GM23338 (cell line): ENCODE measurements around the gene OMP. TPM values are rescaled to one million over a fixed set of nuclear protein-coding genes. Genes with fewer than 3 reads are reported as not detected.

Source experiments
- ATAC-seq: fragments of 200-7000 bp; cut with Tn5 transposase; 3 replicates; pipeline ENCODE4 v1.9.1; 2020
- DNase-seq: peaks from one replicate; pipeline ENCODE4 v3.0.0-alpha.2; 2015; ENCODE audit warnings: low spot score
- H2AFZ ChIP-seq: fragments of 200-600 bp; sonication (generic); 2 replicates; pipeline ENCODE4 v1.8.0; 2016; ENCODE audit warnings: antibody characterized with exemption, mild to moderate bottlenecking, moderate library complexity
- H3F3A ChIP-seq: fragments of 200-600 bp; sonication (generic); replicated peaks from 2 replicates; pipeline ENCODE4 v1.8.0; 2017; ENCODE audit warnings: antibody characterized with exemption, mixed run types, low read depth
- H3K27ac ChIP-seq: fragments of 200-600 bp; sonication (generic); 2 replicates; pipeline ENCODE4 v1.6.1; 2016; ENCODE audit warnings: low read depth
- H3K27me3 ChIP-seq: fragments of 200-600 bp; sonication (generic); 2 replicates; pipeline ENCODE4 v1.8.0; 2016; ENCODE audit warnings: mild to moderate bottlenecking, mixed run types, moderate library complexity; ENCODE audit not compliant: insufficient read depth
- H3K36me3 ChIP-seq: fragments of 200-600 bp; sonication (generic); 2 replicates; pipeline ENCODE4 v1.8.0; 2016; ENCODE audit warnings: mild to moderate bottlenecking; ENCODE audit not compliant: insufficient read depth
- H3K4me1 ChIP-seq: fragments of 200-600 bp; sonication (generic); 2 replicates; pipeline ENCODE4 v1.8.0; 2016; ENCODE audit warnings: mild to moderate bottlenecking, moderate library complexity; ENCODE audit not compliant: insufficient read depth
- H3K4me2 ChIP-seq: fragments of 200-600 bp; sonication (generic); 2 replicates; pipeline ENCODE4 v1.7.1; 2017; ENCODE audit warnings: mixed run types
- H3K4me3 ChIP-seq: fragments of 200-600 bp; sonication (generic); 2 replicates; pipeline ENCODE4 v1.6.1; 2016; ENCODE audit warnings: mixed run types
- H3K79me2 ChIP-seq: fragments of 200-600 bp; sonication (generic); replicated peaks from 2 replicates; pipeline ENCODE4 v1.8.0; 2017; ENCODE audit warnings: mild to moderate bottlenecking; ENCODE audit not compliant: insufficient read depth
- H3K9me2 ChIP-seq: fragments of 200-600 bp; sonication (generic); 2 replicates; pipeline ENCODE4 v1.8.0; 2017; ENCODE audit not compliant: insufficient read depth
- H4K20me1 ChIP-seq: fragments of 200-600 bp; sonication (generic); replicated peaks from 2 replicates; pipeline ENCODE4 v1.8.0; 2017; ENCODE audit warnings: mild to moderate bottlenecking; ENCODE audit not compliant: insufficient read depth
- H3K27ac Mint-ChIP-seq: 2 replicates; pipeline ENCODE4 v1.8.0; 2020; ENCODE audit warnings: inconsistent platforms, mild to moderate bottlenecking, moderate library complexity, mixed read lengths
- H3K27me3 Mint-ChIP-seq: 3 replicates; pipeline ENCODE4 v1.8.0; 2022; ENCODE audit warnings: low read depth, mild to moderate bottlenecking, moderate library complexity, mixed read lengths, inconsistent platforms; ENCODE audit not compliant: insufficient read depth, poor library complexity
- H3K36me3 Mint-ChIP-seq: 3 replicates; pipeline ENCODE4 v1.8.0; 2021; ENCODE audit warnings: low read depth, mild to moderate bottlenecking, inconsistent platforms, moderate library complexity, mixed read lengths
- H3K4me1 Mint-ChIP-seq: 3 replicates; pipeline ENCODE4 v1.8.0; 2020; ENCODE audit warnings: mild to moderate bottlenecking, inconsistent platforms, mixed read lengths
- H3K4me3 Mint-ChIP-seq: 3 replicates; pipeline ENCODE4 v1.8.0; 2021; ENCODE audit warnings: moderate library complexity, mild to moderate bottlenecking, inconsistent platforms, mixed read lengths
- H3K9me3 Mint-ChIP-seq: 3 replicates; pipeline ENCODE4 v1.8.0; 2020; ENCODE audit warnings: moderate library complexity, mild to moderate bottlenecking, inconsistent platforms, mixed read lengths
- CREB1 ChIP-seq: fragments of 250-450 bp; sonication (Bioruptor Pico); IDR thresholded peaks from 2 replicates; pipeline ENCODE4 v1.5.0; 2020; ENCODE audit warnings: low read depth, mild to moderate bottlenecking, moderate library complexity
- CTCF ChIP-seq, 2 experiments: fragments of 200-600 bp in 1 of 2; sonication (generic) in 1 of 2; conservative IDR thresholded peaks; 2 replicates each; pipeline versions ENCODE4 v1.5.1 to v1.6.1; 2016 to 2017; ENCODE audit warnings: antibody characterized with exemption in 2 of 2, low read depth in 2 of 2, mild to moderate bottlenecking in 2 of 2, moderate library complexity in 1 of 2
- ETS1 ChIP-seq: IDR thresholded peaks from 2 replicates; pipeline ENCODE4 v1.6.1; 2016; ENCODE audit warnings: antibody characterized with exemption
- EZH2 ChIP-seq: fragments of 200-600 bp; sonication (generic); IDR thresholded peaks from one replicate; pipeline ENCODE4 v1.8.0; 2017; ENCODE audit warnings: antibody characterized with exemption, mild to moderate bottlenecking, low read depth; ENCODE audit not compliant: unreplicated experiment
- EZH2phosphoT487 ChIP-seq: fragments of 200-600 bp; sonication (generic); IDR thresholded peaks from one replicate; pipeline ENCODE4 v1.8.1; 2018; ENCODE audit warnings: antibody characterized with exemption; ENCODE audit not compliant: unreplicated experiment
- JUNB ChIP-seq: IDR thresholded peaks from one replicate; pipeline ENCODE4 v1.6.1; 2016; ENCODE audit warnings: antibody characterized with exemption; ENCODE audit not compliant: unreplicated experiment
- NANOG ChIP-seq: IDR thresholded peaks from 2 replicates; pipeline ENCODE4 v1.6.1; 2016; ENCODE audit warnings: antibody characterized with exemption, borderline replicate concordance
- POLR2AphosphoS5 ChIP-seq: IDR thresholded peaks from 2 replicates; pipeline ENCODE4 v1.6.1; 2016; ENCODE audit warnings: antibody characterized with exemption, low read depth
- REST ChIP-seq: IDR thresholded peaks from one replicate; pipeline ENCODE4 v1.6.1; 2018; ENCODE audit warnings: antibody characterized with exemption; ENCODE audit not compliant: unreplicated experiment
- STAT1 ChIP-seq: IDR thresholded peaks from one replicate; pipeline ENCODE4 v1.6.1; 2016; ENCODE audit warnings: antibody characterized with exemption; ENCODE audit not compliant: unreplicated experiment
- ZNF114 ChIP-seq: fragments of 250-450 bp; sonication (Bioruptor Pico); IDR thresholded peaks from 2 replicates; pipeline ENCODE4 v1.5.0; 2020; ENCODE audit warnings: mild to moderate bottlenecking, moderate library complexity
- ZNF331 ChIP-seq: fragments of 250-450 bp; sonication (Bioruptor Pico); IDR thresholded peaks from 2 replicates; pipeline ENCODE4 v1.5.0; 2020; ENCODE audit warnings: low read depth, mild to moderate bottlenecking, moderate library complexity
- ZNF462 ChIP-seq: fragments of 250-450 bp; sonication (Bioruptor Pico); IDR thresholded peaks from 2 replicates; pipeline ENCODE4 v1.5.0; 2020; ENCODE audit warnings: mild to moderate bottlenecking, moderate library complexity
- polyA plus RNA-seq: library from polyadenylated mRNA; unstranded; fragments of >200 nt; fragmentation: Nextera tagmentation; extraction: Ambion mirVana; gene quantifications from 2 replicates; pipeline ENCODE4 v1.2.1, GENCODE V29; 2016
- total RNA-seq: library from RNA; depleted of rRNA; stranded (reverse); fragments of >200 nt; shearing (Covaris generic); gene quantifications from 2 replicates; pipeline ENCODE4 v1.2.3, GENCODE V29; 2014

Gene OMP
- total and polyA plus RNA-seq, 2 experiments from 2014 or later = 1.0 TPM; not detected in 1

- H3K9me2 ChIP-seq = no peaks in the 10 kb centered on the region
- no peaks in the 10 kb centered on the region for H3K79me2 ChIP-seq
- TF ChIP-seq STAT1 (no peak), CTCF (conservative IDR thresholded peaks at IDR 0.05; ENCODE audit: low read depth in 2 of 2) (no peak), NANOG (no peak), EZH2 (no peak), ZNF331 (CRISPR knock-in tag) (no peak), EZH2phosphoT487 (no peak), REST (no peak), ZNF114 (CRISPR knock-in tag) (no peak), ETS1 (no peak), JUNB (no peak), POLR2AphosphoS5 (no peak), ZNF462 (CRISPR knock-in tag) (no peak), CREB1 (no peak)
- H3K27me3 Mint-ChIP-seq = peaks cover 18% of the 10 kb centered on the region
- no peak overlapping the region for H3K27ac ChIP-seq
- peaks cover 5% of the 10 kb centered on the region; the same call in 1 of the 3 replicates for H3K36me3 Mint-ChIP-seq
- H3K9me3 Mint-ChIP-seq = no peaks in the 10 kb centered on the region
- no peak for ATAC-seq
- H4K20me1 ChIP-seq = no peaks in the 10 kb centered on the region; the same call in 1 of the 2 replicates
- H3F3A ChIP-seq = 0 out of 2 replicates have a peak, but pooled peaks cover 4% of the 10 kb centered on the region
- DNase-seq = no peak
- no peak overlapping the region for H3K4me2 ChIP-seq
- no peak overlapping the region for H2AFZ ChIP-seq
- no peak overlapping the region for H3K4me3 ChIP-seq
- no peaks in the 10 kb centered on the region for H3K36me3 ChIP-seq
- H3K27me3 ChIP-seq = no peaks in the 10 kb centered on the region
- no peak overlapping the region for H3K4me3 Mint-ChIP-seq
- H3K4me1 Mint-ChIP-seq = peaks cover 23% of the 10 kb centered on the region
- H3K27ac Mint-ChIP-seq = no peak overlapping the region
- peaks cover 8% of the 10 kb centered on the region for H3K4me1 ChIP-seq
Observed at GRCh38 chr11:77124041-77124440, 21.4 kb downstream of the OMP start.
